KG1 (cell line): ENCODE data around the gene SBK3.
"Not testable (repeated sequence)": the region's sequence is repeated elsewhere in the genome, so short reads cannot be mapped to it uniquely, and the experiment has no call there.

ENCODE experiments used
- DNase-seq: peaks from one replicate; lab custom pipeline; 2025; lab: John Stamatoyannopoulos, UW

The SBK3 gene

GRCh38 chr19:55539090-55539984 lies 6.0 kb downstream of the SBK3 start:
- DNase-seq, result no peak

- DNase-seq, result no peak
These were observed 7.2 kb downstream of the SBK3 start for GRCh38 chr19:55538132-55538531.

- DNase-seq, result no peak
These were observed 7.6 kb downstream of the SBK3 start for GRCh38 chr19:55537741-55538111.

- DNase-seq, result no peak
These were observed 8.2 kb downstream of the SBK3 start, which contains the start of gene SBK2 for GRCh38 chr19:55536951-55537740. Gene SBK2 (minus strand): TSS chr19:55537133. CDS start chr19:55536294, 839 bp downstream.

- no peak for DNase-seq
These were observed 9.0 kb downstream of the SBK3 start for GRCh38 chr19:55536366-55536765.

- DNase-seq, result no peak
These were observed 9.4 kb downstream of the SBK3 start for GRCh38 chr19:55535965-55536350.

GRCh38 chr19:55535173-55535964 lies 10.0 kb downstream of the SBK3 start:
- no peak for DNase-seq

GRCh38 chr19:55534280-55534679 lies 11.1 kb downstream of the SBK3 start:
- DNase-seq, result not testable (repeated sequence)

GRCh38 chr19:55530996-55531395 lies 14.3 kb downstream of the SBK3 start:
- DNase-seq, result no peak

GRCh38 chr19:55529636-55530234 lies 15.6 kb downstream of the SBK3 start:
- DNase-seq, result no peak

GRCh38 chr19:55528030-55528803 lies 17.1 kb downstream of the SBK3 start:
- no peak for DNase-seq

GRCh38 chr19:55527197-55528029 lies 17.9 kb downstream of the SBK3 start:
- no peak for DNase-seq

GRCh38 chr19:55526216-55527196 lies 18.8 kb downstream of the SBK3 start:
- no peak for DNase-seq

- no peak for DNase-seq
These were observed 19.8 kb downstream of the SBK3 start for GRCh38 chr19:55525289-55526101.

- no peak for DNase-seq
These were observed 24.6 kb downstream of the SBK3 start for GRCh38 chr19:55520691-55521292.

- no peak for DNase-seq
These were observed 25.7 kb downstream of the SBK3 start for GRCh38 chr19:55519451-55520311.
